Cardiac septum (tissue), 1 donor: ENCODE measurements around the gene GSG1. TPM values are rescaled to one million over a fixed set of nuclear protein-coding genes. Genes with fewer than 3 reads are reported as not detected.
"Not testable (repeated sequence)": the region's sequence is repeated elsewhere in the genome, so short reads cannot be mapped to it uniquely, and the experiment has no call there.

Experiments used
- DNase-seq: peaks from one replicate; pipeline ENCODE4 v3.0.0-alpha.2; 2020; ENCODE audit warnings: low spot score
- intact Hi-C: fragments of 100-400 bp; cut with DNase I; formaldehyde crosslinking; loops from one replicate; pipeline ENCODE4 v1.14.0; 2022
- total RNA-seq: library from RNA; stranded (reverse); fragmentation: NEBNext Ultra II Directional; extraction: Animal tissue kit (Norgen Biotek cat#: 25700); gene quantifications from one replicate; pipeline ENCODE4 v1.2.1, GENCODE V29; 2021
- donor health status: DM: no; HTN: no; CAD: no.

The GSG1 gene
- total RNA-seq, 1 donor from 2014 or later = not detected

DNA sequence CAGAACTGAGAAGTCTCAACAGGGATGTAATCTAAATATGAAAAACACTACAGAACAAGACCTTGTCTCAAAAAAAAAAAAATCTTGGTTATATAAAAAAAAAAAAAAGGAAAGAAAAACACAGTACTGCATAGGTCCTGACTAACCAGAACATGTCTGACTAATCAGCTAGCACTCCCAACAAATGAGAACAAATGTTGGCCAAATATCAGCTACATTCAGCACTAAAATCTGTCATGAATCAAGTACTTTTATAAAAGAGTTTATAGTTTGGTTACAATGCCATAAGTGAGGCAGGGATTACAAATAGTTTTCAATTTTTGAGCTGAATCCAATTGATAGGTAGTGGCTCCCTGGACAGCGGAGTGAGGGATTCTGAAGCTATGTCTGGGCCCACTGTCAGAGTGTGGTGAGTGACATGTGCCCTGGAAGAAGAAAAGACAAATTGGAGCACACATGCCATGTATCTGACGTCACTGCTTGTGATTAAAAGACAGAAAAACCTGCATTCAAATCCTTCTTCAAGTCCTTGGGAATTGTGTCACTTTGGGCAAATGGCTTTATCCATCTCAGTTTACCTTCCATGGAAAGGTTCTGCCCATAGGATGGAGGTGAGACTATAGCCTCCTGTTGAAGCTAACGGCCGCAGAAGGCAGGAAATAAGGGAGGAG lies 64.8 kb downstream of the GSG1 start:
- DNase-seq = no peak
- intact Hi-C loops = no loop called here

- intact Hi-C loops = no loop called here
- no peak for DNase-seq
These were observed 66.6 kb downstream of the GSG1 start for GRCh38 chr12:13036881-13037280.

DNA sequence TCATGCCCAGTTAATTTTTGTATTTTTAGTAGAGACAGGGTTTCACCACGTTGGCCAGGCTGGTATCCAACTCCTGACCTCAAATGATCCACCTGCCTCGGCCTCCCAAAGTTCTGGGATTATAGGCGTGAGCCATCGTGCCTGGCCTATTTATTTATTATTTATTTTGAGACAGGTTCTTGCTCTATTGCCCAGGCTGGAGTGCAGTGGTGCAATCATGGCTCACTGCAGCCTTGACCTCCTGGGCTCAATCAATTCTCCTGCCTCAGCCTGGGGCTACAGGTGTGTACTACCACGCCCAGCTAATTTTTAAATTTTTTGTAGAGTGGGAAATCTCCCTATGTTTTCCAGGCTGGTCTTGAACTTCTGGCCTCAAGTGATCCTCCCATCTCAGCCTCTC lies 68.1 kb downstream of the GSG1 start:
- DNase-seq, intact Hi-C loops: not testable (repeated sequence)

Other genes with a start within 250 kb of the GSG1 start
- gene GPRC5A, start 212.1 kb downstream of the GSG1 start, total RNA-seq = 0.78 TPM
- not detected for gene GPRC5D, start 151.5 kb downstream of the GSG1 start, total RNA-seq
- 44.3 TPM for gene HEBP1, start 103.4 kb downstream of the GSG1 start, total RNA-seq
- 1.6 TPM for gene FAM234B, start 59.3 kb downstream of the GSG1 start, total RNA-seq
- gene EMP1, start 93.1 kb upstream of the GSG1 start, total RNA-seq = 118 TPM